Superior temporal gyrus (tissue), 1 donor: Measurements from ENCODE around the gene CLIC4.
"Not testable (repeated sequence)": the region's sequence is repeated elsewhere in the genome, so short reads cannot be mapped to it uniquely, and the experiment has no call there.

Experiments used
- DNase-seq: peaks from one replicate; pipeline ENCODE4 v3.0.0-alpha.2; 2016; ENCODE audit errors: extremely low spot score

CLIC4 gene

DNA sequence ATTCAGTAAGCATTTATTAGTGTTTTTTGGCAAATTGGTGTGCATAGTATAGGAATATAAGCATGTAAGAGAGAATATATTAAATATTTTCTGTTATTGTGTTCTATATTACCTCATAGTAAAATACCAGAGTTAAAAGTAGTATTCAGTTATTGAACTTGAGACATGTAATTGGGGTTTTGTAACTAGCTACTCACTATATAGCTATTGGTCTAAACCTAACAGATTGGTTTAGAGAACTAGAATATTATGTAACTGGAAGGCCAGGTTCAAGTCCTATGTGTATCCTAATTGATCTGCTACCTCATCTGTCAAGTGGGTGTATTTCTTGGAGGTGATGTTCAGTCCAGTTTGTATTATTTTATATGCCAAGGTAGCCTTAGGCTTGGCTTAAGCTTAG lies 26.3 kb downstream of the CLIC4 start:
- DNase-seq, result no peak

DNA sequence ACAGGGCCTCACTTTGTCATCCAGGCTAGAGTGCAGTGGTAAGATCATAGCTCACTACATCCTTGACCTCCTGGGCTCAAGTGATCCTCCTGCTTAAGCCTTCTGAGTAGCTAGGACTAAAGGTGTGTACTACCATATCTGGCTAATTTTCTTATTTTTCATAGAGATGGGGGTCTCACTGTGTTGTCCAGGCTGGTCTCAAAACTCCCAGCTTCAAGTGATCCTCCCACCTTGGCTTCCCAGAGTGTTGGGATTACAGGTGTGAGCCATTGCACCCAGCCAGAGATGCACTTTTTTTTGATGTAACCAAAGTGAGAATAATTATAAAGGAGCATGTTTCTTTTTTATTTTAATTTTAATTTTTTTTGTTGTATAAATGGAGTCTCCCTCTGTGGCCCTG lies 28.4 kb downstream of the CLIC4 start:
- DNase-seq, result no peak

DNA sequence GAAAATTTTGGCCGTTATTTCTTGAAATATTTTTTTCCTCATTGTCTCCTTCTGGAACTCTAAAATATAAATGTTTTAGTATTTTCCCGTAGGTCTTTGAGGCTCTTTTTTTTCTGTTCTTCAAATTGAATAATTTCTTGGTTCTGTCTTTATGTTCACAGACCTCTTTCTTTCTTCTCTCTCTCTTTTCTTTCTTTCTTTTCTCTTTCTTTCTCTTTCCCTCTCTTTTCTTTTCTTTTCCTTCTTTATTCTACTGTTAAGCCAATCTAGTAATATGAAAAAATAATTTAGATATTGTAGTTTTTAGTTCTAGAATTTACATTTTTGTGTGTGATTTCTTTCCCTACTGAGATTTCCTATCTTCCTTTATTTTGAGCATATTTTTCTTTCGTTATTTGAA lies 30.1 kb downstream of the CLIC4 start:
- DNase-seq, result no peak

DNA sequence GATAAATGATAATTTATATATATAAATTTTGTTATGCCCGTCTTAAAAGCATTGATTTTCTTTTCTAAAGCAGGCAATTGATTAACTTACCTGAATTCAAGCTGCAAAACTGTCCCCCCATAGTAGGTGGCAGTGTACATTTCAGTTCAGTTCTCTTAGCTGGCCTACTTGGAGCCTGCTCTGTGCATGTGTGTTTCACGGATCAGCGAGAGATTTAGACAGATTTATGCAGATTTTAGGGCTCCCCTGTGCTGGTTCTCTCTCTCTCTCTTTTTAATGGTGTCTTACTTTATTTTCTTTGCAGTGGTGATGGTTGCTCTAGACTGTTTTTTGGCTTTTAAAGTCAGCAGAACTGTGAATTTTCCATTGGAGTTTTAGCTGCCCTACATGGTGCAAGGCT lies 30.7 kb downstream of the CLIC4 start:
- DNase-seq, result no peak

DNA sequence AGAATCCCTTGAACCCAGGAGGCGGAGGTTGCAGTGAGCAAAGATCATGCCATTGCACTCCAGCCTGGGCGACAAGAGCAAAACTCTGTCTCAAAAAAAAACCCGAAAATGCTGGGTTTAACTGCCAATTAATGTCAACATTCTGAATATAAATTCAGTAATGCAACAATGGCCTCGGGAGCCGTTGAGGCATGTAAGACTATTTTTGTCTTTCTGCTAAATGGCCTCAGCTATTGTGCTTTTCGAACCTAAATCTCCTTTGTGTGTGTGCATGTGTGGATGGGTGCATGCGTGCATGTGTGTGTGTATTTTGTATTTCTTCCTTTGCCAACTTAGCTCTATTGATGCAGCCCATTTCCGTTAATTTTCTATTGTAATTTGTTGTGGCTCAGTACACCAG lies 31.6 kb downstream of the CLIC4 start:
- DNase-seq, result no peak

DNA sequence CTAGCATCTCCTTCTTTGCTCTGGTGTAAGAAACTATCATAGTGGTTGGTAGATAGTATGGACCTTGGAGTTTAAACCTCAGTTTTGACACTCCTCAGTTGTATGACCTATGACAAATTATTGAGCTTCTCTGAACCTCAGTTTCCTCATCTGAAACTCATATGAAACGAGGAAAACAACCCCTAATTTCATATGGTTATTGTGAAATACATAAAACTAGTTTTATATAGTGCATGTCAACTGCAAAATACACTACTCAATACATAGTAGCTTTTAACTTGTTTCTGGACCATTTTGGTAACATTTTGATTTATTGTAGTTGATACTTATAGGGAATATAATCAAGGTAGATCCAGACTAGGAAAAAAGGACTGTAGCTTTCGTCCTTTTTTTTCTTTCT lies 32.9 kb downstream of the CLIC4 start:
- no peak for DNase-seq

DNA sequence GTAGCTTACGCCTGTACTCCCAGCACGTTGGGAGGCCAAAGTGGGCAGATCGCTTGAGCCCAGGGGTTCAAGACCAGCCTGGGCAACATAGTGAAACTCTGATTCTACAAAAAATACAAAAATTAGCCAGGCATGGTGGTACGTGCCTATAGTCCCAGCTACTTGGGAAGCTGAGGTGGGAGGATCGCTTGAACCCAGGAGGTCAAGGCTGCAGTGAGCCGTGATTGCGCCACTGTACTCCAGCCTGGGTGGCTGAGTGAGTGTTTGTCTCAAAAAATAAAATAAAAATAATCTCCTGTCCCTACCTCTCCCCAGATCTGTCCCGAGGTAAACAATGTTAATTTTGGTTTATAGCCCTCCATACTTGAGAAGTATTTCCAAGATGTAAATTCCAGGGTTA lies 34.0 kb downstream of the CLIC4 start:
- not testable (repeated sequence) for DNase-seq

DNA sequence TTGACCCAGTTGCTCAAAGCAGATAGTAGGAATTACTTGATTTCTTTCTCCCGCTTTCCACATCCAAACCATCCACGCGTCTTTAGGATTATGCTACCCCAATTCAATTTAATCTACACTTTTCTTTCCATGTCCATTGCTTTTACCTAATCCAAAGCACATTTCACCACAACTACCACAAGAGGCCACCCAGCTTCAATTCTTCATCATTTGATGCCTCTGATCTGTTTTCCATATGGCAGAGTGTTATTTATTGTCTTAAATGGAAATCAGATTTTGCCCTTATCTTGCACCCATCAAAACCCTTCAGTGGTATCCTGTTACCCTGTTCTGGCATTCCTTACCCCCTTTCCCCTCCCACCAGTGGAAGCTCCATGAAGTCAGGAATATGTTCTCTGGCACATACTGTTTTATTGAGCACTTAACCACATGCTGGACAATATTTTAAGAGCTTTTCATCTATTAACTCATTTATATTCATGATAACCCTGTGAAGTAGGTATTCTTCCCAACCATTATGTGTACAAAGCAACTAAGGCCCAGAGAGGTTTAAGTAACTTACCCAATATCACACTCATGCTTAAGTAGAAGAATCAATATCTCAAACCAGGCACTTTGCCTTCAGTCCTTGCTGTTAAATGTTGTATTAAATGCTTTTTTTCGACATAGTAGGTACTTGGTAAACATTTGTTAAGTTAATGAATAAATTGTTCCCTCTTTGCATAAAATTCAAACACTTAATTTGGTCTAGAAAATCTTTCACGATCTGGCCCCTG lies 34.6 kb downstream of the CLIC4 start:
- no peak for DNase-seq

DNA sequence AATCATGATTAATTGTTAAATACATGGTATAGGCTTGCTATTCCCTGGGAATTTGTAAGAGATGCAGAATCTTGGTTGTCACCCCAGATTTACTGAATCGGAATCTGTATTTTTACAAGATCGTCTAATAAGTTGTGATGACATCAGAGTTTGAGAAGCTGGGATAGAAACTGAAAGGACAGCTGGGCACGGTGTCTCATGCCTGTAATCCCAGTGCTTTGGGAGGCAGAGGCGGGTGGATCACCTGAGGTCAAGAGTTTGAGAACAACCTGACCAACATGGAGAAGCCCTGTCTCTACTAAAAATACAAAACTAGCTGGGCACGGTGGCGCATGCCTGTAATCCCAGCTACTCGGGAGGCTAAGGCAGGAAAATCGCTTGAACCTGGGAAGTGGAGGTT lies 35.4 kb downstream of the CLIC4 start:
- DNase-seq, result not testable (repeated sequence)

DNA sequence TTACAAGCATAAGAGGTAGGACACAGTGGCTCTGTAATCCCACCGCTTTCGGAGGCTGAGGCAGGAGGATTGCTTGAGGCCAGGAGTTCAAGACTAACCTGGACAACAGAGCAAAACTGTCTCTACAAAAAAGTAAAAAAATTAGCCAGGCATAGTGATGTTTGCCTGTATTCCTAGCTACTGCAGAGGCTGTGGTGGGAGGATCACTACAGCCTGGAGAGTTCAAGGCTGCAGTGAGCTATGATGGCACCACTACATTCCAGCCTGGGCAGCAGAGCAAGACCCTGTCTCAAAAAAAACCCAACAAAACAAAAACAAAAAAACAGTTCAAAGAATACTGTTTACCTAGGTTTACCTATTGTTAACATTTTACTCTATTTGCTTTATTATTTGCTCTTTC lies 37.4 kb downstream of the CLIC4 start:
- DNase-seq, result no peak

DNA sequence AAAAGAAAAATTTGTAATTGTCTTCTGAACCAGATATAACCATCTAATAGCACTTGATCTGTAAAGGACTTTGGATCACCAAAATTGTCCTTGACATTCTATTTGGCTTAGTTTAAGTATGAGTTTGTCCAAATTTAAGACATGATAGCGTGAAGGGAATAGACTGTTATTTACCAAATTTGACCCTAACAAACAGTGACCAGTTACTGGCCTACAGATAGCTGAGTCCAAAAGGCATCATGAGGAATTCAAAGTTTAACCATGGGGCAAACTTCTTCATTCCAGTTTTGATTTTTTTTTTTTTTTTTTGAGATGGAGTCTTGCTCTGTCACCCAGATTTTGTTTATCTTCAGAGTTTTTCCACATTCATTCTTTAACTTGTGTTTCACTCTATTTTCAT lies 38.5 kb downstream of the CLIC4 start:
- no peak for DNase-seq

DNA sequence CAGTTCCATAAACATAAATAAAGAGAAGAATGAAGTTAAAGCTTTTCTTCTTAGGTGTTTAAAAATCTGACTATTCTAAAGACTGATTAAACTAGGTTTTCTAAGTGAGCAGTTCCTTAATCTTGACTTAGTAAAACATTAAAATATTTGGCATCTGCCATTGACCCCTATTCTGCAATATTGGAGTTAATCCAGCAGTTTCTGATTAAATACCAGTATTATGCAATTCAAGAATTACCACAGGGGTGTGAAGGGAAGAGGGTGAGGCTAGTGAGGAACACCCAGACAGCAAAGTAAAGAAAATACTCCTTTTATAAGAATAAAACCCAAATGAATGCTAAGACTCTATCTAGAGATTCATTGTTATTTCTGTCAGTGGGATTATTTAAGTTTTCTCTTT lies 40.9 kb downstream of the CLIC4 start:
- DNase-seq, result no peak

DNA sequence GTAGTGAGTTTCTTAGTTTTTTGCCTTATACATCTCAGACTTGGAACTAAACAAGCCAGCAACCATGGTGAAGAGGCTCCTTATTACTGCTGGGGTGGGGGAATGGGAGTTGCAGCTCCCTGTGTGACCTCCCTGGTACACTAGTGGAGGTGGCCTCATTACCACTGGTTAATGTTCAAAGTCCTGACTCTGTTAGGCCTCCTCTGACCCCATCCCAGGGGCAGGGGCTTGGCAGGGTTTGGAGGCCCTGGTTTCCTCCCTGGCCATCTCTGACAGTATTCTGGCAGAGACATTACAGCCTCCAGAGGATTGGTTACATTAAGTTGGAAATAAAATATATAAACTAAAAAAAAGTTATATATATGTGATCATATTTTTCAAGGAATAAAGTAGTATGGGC lies 45.2 kb downstream of the CLIC4 start:
- no peak for DNase-seq

DNA sequence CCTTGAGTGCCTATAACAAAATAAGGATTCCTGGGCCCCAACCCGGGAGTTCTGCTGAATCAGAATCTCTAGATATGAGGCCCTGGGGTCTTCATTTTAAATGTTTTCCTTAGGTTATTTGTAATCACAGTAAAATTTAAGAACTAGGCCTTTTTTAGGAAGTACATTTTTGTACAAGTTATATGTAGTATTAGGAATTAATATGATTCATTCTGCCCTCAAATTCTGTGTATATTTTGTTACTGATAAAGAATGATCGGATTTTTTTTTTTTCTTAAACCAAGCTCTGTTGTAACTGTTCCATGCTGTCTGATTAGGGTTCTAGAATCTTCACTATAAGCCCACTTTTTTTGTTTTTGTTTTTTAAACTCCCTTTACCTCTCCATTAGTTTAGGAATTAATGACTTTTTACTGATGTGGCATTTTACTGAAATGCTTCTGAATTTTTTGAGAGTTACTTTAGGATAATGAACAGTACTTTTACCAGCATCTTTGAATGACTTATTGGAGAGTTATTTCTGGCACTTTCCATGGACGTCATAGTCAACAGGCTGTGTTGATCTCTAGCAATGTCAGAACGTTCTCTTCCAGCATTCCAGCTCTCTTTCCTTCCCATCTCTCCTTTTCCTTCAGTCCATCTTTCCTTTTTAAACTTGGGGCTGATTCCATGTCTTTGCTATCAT lies 48.3 kb downstream of the CLIC4 start:
- no peak for DNase-seq

DNA sequence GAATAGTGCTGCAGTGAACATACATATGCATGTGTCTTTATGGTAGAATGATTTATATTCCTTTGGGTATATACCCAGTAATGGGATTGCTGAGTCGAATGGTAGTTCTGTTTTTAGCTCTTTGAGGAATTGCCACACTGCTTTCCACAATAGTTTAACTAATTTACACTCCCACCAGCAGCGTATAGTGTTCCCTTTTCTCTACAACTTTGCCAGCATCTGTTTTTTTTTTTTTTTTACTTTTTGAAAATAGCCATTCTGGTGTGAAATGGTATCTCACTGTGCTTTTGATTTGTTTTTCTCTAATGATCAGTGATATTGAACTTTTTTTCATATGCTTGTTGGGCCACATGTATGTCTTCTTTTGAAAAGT lies 48.9 kb downstream of the CLIC4 start:
- DNase-seq, result not testable (repeated sequence)

DNA sequence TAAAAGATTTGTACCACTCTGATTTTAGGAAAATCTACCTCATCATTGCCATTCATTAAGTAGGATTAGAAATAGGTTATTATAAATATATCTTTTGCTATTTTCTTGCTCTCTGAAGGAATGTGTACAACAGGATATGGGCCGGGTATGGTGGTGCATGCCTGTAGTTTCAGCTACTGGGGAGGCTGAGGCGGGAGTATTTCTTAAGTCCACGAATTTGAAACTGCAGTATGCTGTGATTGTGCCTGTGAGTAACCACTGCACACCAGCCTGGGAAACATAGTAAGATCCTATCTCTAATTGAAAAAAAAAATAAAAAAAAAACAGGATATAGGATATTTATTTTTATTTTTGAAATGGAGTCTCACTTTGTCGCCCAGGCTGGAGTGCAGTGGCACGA lies 50.0 kb downstream of the CLIC4 start:
- no peak for DNase-seq

DNA sequence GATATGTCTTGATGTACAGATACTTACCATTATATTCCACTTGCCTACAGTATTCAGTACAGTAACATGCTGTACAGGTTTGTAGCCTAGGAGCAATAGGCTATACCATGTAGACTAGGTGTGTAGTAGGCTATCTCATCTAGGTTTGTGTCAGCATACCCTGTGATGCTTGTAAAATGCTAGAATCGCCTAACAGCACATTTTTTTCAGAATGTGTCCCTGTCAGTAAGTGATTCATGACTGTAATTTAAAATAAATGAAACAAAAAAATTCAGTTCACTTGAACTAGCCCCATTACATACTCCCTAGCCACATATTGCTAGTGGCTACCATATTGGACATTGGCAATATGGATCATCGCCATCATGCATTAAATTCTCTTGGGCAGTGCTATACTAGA lies 51.3 kb downstream of the CLIC4 start:
- no peak for DNase-seq

DNA sequence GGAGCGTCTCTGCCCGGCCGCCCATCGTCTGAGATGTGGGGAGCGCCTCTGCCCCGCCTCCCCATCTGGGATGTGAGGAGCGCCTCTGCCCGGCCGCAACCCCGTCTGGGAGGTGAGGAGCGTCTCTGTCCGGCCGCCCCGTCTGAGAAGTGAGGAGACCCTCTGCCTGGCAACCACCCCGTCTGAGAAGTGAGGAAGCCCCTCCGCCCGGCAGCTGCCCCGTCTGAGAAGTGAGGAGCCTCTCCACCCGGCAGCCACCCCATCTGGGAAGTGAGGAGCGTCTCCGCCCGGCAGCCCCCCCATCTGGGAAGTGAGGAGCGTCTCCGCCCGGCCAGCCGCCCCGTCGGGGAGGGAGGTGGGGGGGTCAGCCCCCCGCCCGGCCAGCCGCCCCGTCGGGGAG lies 54.0 kb downstream of the CLIC4 start:
- DNase-seq, result not testable (repeated sequence)

DNA sequence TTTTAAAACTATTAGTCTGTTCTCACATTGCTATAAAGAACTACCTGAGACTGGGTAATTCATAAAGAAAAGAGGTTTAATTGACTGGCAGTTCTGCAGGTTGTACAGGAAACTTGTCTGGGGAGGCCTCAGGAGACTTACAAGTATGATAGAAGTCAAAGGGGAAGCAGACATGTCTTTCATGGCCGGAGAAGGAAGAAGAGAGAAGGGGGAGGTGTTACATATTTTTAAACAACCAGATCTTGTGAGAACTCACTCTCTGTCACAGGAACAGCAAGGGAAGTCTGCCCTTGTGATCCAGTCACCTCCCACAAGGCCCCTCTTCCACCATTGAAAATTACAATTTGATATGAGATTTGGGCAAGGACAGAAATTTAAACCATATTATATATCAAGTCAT lies 55.9 kb downstream of the CLIC4 start:
- DNase-seq, result no peak

DNA sequence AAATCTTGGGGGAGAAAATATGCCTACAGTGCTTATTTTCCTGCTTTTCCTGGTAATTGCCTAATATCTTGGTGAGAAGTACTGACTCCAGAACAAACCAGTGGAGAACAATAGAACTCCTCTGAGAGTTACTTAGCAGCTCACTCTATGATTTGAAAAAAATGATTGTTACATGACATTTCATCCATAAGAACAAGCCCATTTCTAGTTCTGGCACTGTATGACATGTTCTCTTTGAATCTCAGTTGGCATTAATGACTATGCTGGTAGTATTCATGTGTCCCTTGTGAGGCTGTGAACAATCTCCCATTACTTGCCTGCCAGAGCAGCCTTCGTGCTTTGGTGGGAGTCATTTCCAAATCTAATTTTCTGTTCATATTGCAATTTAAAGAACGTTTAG lies 58.0 kb downstream of the CLIC4 start:
- DNase-seq, result peak; percentile 85

DNA sequence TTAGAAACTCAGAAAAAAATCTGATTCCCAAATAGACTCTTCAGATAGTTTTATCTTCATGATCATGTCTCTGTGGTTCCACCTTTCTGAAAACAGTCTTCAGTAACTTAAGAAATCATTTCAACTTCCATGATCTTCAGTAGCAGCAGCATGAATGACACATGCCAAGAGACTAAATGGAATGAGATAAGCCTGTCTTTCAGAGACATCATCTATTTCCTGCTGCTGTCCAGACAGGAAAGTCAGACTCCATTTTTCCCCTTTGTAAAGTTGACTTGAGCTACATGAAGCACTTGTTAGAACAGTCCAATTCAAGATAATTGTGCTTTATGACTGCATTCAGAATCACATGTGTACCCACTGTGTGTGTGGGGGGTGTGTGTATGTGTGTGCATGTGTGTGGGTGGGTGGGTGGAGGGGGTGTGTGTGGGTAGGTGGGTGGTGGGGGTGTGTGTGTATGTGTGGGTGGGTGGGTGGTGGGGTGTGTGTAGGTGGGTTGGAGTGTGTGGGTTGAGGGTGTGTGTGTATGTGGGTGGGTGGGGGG lies 58.8 kb downstream of the CLIC4 start:
- no peak for DNase-seq

DNA sequence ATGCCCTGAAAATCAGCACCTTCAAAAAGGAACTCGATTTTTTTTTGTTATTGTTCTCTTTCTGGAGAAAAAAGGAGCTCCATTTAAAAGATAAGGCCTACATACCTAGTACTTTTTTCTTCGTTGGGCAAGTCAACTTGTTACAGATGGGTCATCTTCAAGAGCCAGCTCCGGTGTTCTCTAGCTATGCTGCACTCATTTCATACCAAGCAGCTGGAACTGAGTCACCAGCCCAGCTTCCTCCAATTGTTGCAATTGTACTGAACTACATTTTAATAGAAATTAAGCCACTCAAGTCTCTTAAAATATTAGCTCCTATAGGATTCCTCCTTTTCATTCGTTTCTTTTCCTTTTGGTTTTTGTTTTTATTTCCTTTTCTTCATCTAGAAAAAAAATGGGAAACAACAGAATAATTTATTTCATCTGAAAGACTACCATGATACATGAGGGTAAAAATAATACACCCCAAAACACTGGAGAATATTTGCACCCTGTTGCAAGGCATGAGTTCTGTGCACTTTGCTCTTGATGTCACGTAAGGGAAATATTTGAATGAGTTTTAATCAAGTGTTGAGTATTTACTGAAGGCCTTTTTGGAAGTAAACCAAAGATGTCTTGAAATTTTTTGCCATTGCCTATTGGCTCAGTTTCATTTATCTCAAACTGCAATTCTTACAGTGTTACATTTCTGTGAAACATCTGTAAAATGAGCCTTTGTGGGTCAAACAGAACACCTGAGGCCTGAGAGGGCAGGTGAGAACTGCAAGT lies 60.5 kb downstream of the CLIC4 start:
- no peak for DNase-seq

DNA sequence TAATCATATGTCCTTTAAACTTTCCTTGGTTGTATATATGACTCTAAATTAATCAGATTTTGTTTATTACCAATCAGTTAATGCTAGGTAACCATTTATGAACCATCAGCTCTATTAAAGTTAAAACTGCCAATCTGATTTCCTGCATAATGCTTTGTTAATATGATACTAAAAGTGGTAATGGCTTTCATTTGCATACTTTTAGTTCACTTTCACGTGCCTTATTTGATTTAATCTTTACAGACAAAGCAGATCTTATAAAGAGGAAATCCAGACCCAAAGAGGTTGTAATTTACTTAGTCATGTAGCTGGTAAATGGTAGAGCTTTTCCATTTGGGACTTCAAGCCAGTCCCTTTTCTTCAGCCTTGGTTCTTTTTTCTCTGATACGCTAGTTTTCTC lies 61.3 kb downstream of the CLIC4 start:
- DNase-seq, result no peak
